Measurements from ENCODE around the gene RSPH6A.

RSPH6A gene

GRCh38 chr19:45814851-45815480 lies at the start of gene RSPH6A:
Gene RSPH6A, minus strand, starts transcription at chr19:45815308. Its CDS starts 132 bp downstream, at chr19:45815176.
- DNase-seq (ENCODE audit: low read depth in 2 of 2, low spot score in 1 of 2): no peak

GRCh38 chr19:45864629-45865082 lies 49.5 kb upstream of the RSPH6A start:
- DNase-seq (ENCODE audit: low read depth in 2 of 2, low spot score in 1 of 2): no peak

GRCh38 chr19:45863840-45864628 lies 48.9 kb upstream of the RSPH6A start, which contains the start of gene FOXA3:
Gene FOXA3, plus strand, starts transcription at chr19:45864326. Its CDS starts 131 bp downstream, at chr19:45864457.
- no peak for DNase-seq (ENCODE audit: low read depth in 2 of 2, low spot score in 1 of 2)

- no peak for DNase-seq (ENCODE audit: low read depth in 2 of 2, low spot score in 1 of 2)
Measured at GRCh38 chr19:45863335-45863839, 48.3 kb upstream of the RSPH6A start.

GRCh38 chr19:45862564-45863334 lies 47.6 kb upstream of the RSPH6A start, which contains the start of gene SYMPK:
Gene SYMPK, minus strand, starts transcription at chr19:45863147. Its CDS starts 8,652 bp downstream, at chr19:45854495.
- peak; percentile 94 to 99 for DNase-seq (ENCODE audit: low read depth in 2 of 2, low spot score in 1 of 2)

GRCh38 chr19:45862271-45862563 lies 47.1 kb upstream of the RSPH6A start:
- no peak for DNase-seq (ENCODE audit: low read depth in 2 of 2, low spot score in 1 of 2)

GRCh38 chr19:45860359-45861259 lies 45.5 kb upstream of the RSPH6A start:
- no peak for DNase-seq (ENCODE audit: low read depth in 2 of 2, low spot score in 1 of 2)

- DNase-seq (ENCODE audit: low read depth in 2 of 2, low spot score in 1 of 2): no peak
Measured at GRCh38 chr19:45854167-45854778, 39.2 kb upstream of the RSPH6A start.

GRCh38 chr19:45852983-45853382 lies 37.9 kb upstream of the RSPH6A start:
- DNase-seq (ENCODE audit: low read depth in 2 of 2, low spot score in 1 of 2): no peak

GRCh38 chr19:45852145-45852750 lies 37.1 kb upstream of the RSPH6A start:
- no peak for DNase-seq (ENCODE audit: low read depth in 2 of 2, low spot score in 1 of 2)

GRCh38 chr19:45848922-45849321 lies 33.8 kb upstream of the RSPH6A start:
- DNase-seq (ENCODE audit: low read depth in 2 of 2, low spot score in 1 of 2): no peak

GRCh38 chr19:45847663-45848062 lies 32.6 kb upstream of the RSPH6A start:
- no peak for DNase-seq (ENCODE audit: low read depth in 2 of 2, low spot score in 1 of 2)

- DNase-seq (ENCODE audit: low read depth in 2 of 2, low spot score in 1 of 2): no peak
Measured at GRCh38 chr19:45842198-45842597, 27.1 kb upstream of the RSPH6A start.

- no peak for DNase-seq (ENCODE audit: low read depth in 2 of 2, low spot score in 1 of 2)
Measured at GRCh38 chr19:45834970-45835369, 19.9 kb upstream of the RSPH6A start.

- no peak for DNase-seq (ENCODE audit: low read depth in 2 of 2, low spot score in 1 of 2)
Measured at GRCh38 chr19:45828945-45829344, 13.8 kb upstream of the RSPH6A start.

- DNase-seq (ENCODE audit: low read depth in 2 of 2, low spot score in 1 of 2): no peak
Measured at GRCh38 chr19:45828523-45828922, 13.4 kb upstream of the RSPH6A start.

- no peak for DNase-seq (ENCODE audit: low read depth in 2 of 2, low spot score in 1 of 2)
Measured at GRCh38 chr19:45827459-45828093, 12.5 kb upstream of the RSPH6A start.

- no peak for DNase-seq (ENCODE audit: low read depth in 2 of 2, low spot score in 1 of 2)
Measured at GRCh38 chr19:45826934-45827333, 11.8 kb upstream of the RSPH6A start.

Measured in stimulated activated CD8-positive, alpha-beta memory T cell treated with anti-CD3 and anti-CD28 coated beads, Interleukin-4, amount 100 ng/mL, for 4 hours (primary cell).